HepG2 (cell line): ENCODE measurements around the gene SHISAL2B.

Experiments
- NR1H2 ChIP-seq: sonication (generic); formaldehyde crosslinking; IDR thresholded peaks from 2 replicates; pipeline ENCODE4 v1.8.1; 2022; ENCODE audit warnings: low read depth, missing genetic modification reagents, borderline replicate concordance
- ZNF20 ChIP-seq: sonication (generic); formaldehyde crosslinking; IDR thresholded peaks from 2 replicates; pipeline ENCODE4 v1.4.0; 2020; ENCODE audit warnings: mild to moderate bottlenecking, moderate library complexity, missing genetic modification reagents
- ZNF605 ChIP-seq: sonication (generic); formaldehyde crosslinking; IDR thresholded peaks from 2 replicates; pipeline ENCODE4 v1.8.0; 2022; ENCODE audit warnings: mild to moderate bottlenecking, missing genetic modification reagents

- TF ChIP-seq ZNF605 (CRISPR knock-in tag) (no peak), ZNF20 (no peak), NR1H2 (CRISPR knock-in tag) (no peak)
These were observed 4.4 kb upstream of the SHISAL2B start for GRCh38 chr5:64685866-64686265.
